Measurements from ENCODE around the gene DDX59. TPM values are rescaled to one million over a fixed set of nuclear protein-coding genes. Genes with fewer than 3 reads are reported as not detected.
"Not testable (repeated sequence)": the region's sequence is repeated elsewhere in the genome, so short reads cannot be mapped to it uniquely, and the experiment has no call there.

The DDX59 gene
- total RNA-seq, 1 donor from 2014 or later = 19.6 TPM

DNA sequence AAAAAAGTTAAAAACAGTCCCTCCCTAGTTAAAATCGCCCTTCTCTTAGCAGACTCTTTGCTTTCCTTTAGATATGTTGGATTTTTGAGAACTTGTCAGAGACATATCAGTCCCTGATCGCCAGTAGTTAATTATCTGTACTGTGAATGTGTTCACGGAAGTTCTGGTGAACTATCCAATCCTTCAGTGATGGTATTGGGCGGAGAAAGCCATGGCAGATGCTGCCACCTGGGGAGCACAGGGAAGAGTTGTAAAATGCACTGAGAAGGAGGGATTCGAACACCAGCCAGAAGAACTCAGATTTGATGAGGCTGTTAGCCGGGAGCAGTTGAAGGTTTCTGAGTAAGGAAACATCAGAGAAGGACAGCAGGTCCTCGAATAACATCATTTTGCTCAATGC, 31.6 kb downstream of the DDX59 start:
- intact Hi-C loops (cut with DNase I) = no loop called here
- Histone ChIP-seq H3K4me3 (no peak overlapping the region), H3K9me3 (no peaks in the 10 kb centered on the region), H3K4me1 (peaks cover 17% of the 10 kb centered on the region), H3K36me3 (no peaks in the 10 kb centered on the region), H3K27me3 (ENCODE audit: low read depth) (no peaks in the 10 kb centered on the region), H3K27ac (no peak overlapping the region)
- DNase-seq = no peak
- TF ChIP-seq, protein P1, sequence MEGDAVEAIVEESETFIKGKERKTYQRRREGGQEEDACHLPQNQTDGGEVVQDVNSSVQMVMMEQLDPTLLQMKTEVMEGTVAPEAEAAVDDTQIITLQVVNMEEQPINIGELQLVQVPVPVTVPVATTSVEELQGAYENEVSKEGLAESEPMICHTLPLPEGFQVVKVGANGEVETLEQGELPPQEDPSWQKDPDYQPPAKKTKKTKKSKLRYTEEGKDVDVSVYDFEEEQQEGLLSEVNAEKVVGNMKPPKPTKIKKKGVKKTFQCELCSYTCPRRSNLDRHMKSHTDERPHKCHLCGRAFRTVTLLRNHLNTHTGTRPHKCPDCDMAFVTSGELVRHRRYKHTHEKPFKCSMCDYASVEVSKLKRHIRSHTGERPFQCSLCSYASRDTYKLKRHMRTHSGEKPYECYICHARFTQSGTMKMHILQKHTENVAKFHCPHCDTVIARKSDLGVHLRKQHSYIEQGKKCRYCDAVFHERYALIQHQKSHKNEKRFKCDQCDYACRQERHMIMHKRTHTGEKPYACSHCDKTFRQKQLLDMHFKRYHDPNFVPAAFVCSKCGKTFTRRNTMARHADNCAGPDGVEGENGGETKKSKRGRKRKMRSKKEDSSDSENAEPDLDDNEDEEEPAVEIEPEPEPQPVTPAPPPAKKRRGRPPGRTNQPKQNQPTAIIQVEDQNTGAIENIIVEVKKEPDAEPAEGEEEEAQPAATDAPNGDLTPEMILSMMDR (IDR thresholded peaks at IDR 0.05) = no peak
- no peak for ATAC-seq

DNA sequence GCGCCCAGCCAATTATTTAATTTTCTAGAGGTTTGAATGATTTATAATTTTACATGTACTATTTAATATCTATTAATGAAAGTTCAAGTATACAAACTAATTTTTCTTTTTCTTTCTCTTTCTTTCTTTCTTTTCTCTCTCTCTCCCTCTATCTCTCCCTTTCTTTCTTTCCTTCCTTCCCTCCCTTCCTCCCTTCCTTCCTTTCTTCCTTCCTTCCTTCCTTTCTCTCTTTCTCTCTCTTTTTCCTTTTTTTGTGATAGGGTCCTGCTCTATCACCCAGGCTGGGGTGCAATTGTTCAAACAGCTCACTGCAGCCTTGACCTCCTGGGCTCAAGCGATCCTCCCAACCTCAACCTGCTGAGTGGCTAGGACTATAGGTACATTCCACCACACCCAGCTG, 33.0 kb downstream of the DDX59 start:
- H3K4me3 ChIP-seq = no peak overlapping the region
- DNase-seq (no peak), ATAC-seq (no peak)
- no peaks in the 10 kb centered on the region for H3K9me3 ChIP-seq
- intact Hi-C loops (cut with DNase I) = no loop called here
- no peaks in the 10 kb centered on the region for H3K36me3 ChIP-seq
- no peaks in the 10 kb centered on the region for H3K27me3 ChIP-seq (ENCODE audit: low read depth)
- TF ChIP-seq, protein P1 (IDR thresholded peaks at IDR 0.05) = no peak
- no peak overlapping the region for H3K27ac ChIP-seq
- H3K4me1 ChIP-seq = peaks cover 15% of the 10 kb centered on the region

DNA sequence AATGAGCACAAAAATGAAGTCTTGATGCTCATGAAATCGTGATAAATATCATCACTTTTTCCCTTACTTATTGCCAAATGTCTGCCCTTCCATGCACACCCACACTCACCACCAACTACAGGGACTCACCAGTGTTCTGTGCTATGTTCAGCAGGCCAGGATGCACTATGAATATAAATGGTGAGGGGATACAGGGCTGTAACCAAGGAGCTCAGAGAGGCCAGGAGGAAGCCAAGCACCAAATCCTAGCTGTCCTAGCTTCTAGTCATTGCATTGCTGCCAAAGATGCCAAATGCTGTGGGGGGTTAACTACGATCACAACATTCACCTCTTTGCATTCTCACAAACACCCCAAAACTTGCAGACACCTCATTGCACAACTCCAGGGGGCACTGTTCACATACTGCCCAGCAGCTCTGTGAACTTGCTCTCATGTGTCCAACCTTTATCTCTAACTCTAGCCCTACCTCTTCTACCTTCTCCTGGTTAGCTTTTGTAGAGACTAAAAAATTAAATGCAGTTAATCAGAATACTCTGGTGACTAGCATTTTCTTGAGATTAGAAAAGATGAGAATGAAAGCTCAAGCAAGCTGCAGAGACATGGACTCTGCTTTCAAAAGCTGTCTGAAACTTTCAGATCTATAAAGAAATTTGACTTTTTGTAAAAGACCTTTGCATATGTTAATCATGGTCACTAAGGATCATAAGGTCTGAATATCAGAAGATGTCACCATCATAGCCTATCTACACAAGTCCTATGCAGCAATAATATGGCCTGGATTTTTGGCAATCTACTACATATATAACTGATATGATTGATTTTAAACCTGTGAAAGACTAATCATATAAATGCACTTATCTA, 35.2 kb downstream of the DDX59 start:
- TF ChIP-seq, protein P1 (IDR thresholded peaks at IDR 0.05) = no peak
- Histone ChIP-seq H3K27ac (no peak overlapping the region), H3K27me3 (ENCODE audit: low read depth) (no peaks in the 10 kb centered on the region), H3K4me1 (no peaks in the 10 kb centered on the region), H3K36me3 (no peaks in the 10 kb centered on the region), H3K4me3 (no peak overlapping the region), H3K9me3 (no peaks in the 10 kb centered on the region)
- DNase-seq (no peak), ATAC-seq (no peak)
- intact Hi-C loops (cut with DNase I) = no loop called here

DNA sequence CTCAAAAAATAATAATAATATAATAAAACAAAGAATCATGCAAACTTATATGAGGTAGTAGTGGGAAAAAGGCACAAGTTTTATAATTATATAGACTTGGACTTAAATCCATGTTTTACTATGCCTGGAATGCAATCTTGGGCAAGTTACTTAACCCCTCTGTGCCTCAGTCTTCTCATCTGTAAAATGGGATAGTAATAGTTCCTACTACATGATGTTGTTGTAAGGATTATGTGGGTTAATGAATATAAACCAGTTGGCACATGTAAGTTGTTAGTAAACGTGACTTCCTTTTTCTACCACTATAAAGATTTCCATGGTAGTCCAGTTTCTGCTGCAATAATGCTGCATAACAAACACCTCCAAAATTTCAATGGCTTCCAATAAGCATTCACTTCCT, 38.3 kb downstream of the DDX59 start:
- intact Hi-C loops (cut with DNase I) = no loop called here
- Histone ChIP-seq H3K36me3 (no peaks in the 10 kb centered on the region), H3K27me3 (ENCODE audit: low read depth) (no peaks in the 10 kb centered on the region), H3K4me1 (no peaks in the 10 kb centered on the region), H3K9me3 (no peaks in the 10 kb centered on the region), H3K4me3 (no peak overlapping the region), H3K27ac (no peak overlapping the region)
- no peak for DNase-seq
- TF ChIP-seq, protein P1 (IDR thresholded peaks at IDR 0.05) = no peak
- no peak for ATAC-seq

DNA sequence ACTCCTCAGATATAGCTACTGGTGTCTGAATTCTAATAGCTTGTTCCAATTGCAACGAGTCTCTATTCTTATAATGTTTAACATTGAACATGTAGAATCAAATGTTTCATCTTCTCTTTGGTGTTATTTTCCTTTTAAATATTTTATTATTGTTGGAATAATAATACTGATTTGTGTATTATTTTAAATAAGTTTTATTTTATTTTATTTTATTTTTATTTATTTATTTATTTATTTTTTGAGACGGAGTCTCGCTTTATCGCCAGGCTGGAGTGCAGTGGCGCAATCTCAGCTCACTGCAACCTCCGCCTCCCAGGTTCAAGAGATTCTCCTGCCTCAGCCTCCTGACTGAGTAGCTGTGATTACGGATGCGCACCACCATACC, 39.2 kb downstream of the DDX59 start:
- H3K27me3 ChIP-seq (ENCODE audit: low read depth); H3K4me1 ChIP-seq; ATAC-seq; intact Hi-C loops (cut with DNase I); H3K36me3 ChIP-seq; DNase-seq; H3K9me3 ChIP-seq; H3K27ac ChIP-seq; H3K4me3 ChIP-seq: not testable (repeated sequence)

DNA sequence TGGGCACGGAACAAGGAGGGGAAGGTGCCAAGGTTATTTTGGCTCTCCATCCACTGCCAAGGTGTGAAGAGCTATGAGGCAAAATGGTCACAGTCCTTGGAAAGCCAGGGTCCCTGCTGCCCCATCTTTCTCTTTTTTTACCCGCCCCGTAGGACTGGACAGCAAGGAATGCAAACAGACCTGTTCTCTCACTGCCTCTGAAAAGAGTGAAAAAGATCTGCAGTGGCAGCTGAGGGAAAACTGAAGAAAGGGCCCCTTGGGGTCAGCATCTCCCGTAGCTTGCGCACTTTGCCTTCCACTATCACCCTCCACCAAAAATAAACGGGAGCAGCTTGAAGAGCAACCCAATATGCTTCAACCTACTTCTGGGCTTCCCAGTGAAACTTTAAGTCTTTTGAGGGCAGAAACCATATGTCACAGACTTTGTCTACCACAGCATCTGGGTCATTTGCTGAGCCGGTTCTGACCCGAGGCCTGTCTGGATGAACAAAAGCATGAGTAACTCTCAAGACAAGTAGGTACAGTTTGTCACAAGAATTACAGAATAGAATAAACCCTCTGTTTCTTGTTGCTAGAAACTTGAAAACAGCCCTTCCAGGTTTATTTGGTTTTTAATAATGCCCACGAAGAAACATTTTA, 39.7 kb downstream of the DDX59 start:
- TF ChIP-seq, protein P1 (IDR thresholded peaks at IDR 0.05) = no peak
- Histone ChIP-seq H3K9me3 (no peaks in the 10 kb centered on the region), H3K27ac (no peak overlapping the region), H3K4me3 (no peak overlapping the region), H3K4me1 (no peaks in the 10 kb centered on the region), H3K27me3 (ENCODE audit: low read depth) (no peaks in the 10 kb centered on the region), H3K36me3 (no peaks in the 10 kb centered on the region)
- ATAC-seq (no peak), DNase-seq (no peak)
- intact Hi-C loops (cut with DNase I) = loop anchor here (10.0 kb wide), 1 partner anchor 175 kb away; no protein-coding TSS in a partner anchor

Data from lower lobe of right lung (tissue), 2 donors.